GM23338 (cell line): Measurements from ENCODE around the gene UBE2V1.

Experiments used
- CTCF ChIP-seq, 2 experiments: fragments of 200-600 bp in 1 of 2; sonication (generic) in 1 of 2; conservative IDR thresholded peaks; 2 replicates each; pipeline versions ENCODE4 v1.5.1 to v1.6.1; 2016 to 2017; ENCODE audit warnings: antibody characterized with exemption in 2 of 2, low read depth in 2 of 2, mild to moderate bottlenecking in 2 of 2, moderate library complexity in 1 of 2
- ETS1 ChIP-seq: IDR thresholded peaks from 2 replicates; pipeline ENCODE4 v1.6.1; 2016; ENCODE audit warnings: antibody characterized with exemption
- POLR2AphosphoS5 ChIP-seq: IDR thresholded peaks from 2 replicates; pipeline ENCODE4 v1.6.1; 2016; ENCODE audit warnings: antibody characterized with exemption, low read depth

GRCh38 chr20:50066161-50066834, 46.7 kb downstream of the UBE2V1 start:
- TF ChIP-seq CTCF (conservative IDR thresholded peaks at IDR 0.05; ENCODE audit: low read depth in 2 of 2) (no peak), POLR2AphosphoS5 (no peak), ETS1 (no peak)
